ENCODE results near the gene FOXP4.

FOXP4 gene

DNA sequence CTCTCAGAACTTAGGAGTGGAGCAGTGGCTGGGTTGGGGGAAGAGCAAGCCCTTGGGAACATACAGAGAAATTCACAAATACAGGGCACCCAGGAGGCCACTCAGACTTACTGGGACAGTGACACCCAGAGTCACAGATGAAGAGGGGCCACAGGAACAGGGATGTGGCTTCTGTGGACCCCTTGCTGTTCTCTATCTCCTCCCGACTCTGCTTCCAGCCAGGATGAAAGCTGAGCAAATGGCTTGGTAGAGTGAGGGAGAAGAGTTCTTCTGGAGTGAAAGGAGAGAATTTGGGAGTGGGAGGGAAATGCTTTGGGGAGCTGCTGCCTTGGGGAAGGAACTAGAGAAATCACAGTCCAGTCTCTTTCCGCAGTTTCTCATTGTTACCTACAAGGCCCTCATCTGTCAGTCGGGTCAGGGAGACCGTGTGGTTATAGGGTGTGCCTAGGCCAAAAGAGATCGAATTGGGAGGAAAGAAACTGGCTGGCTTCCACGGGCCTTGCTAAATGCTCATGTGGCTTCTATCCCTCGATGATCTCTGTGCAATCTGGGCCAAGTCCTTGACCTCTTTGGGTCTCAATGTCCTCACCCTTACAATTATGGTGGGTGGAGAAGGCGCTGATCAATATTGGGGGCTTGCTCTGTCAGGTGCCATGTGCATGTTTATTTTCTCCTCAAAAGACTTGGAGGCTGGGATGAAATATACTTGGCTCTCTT lies 17.0 kb downstream of the FOXP4 start:
- no peak for DNase-seq (ENCODE audit: low spot score)

DNA sequence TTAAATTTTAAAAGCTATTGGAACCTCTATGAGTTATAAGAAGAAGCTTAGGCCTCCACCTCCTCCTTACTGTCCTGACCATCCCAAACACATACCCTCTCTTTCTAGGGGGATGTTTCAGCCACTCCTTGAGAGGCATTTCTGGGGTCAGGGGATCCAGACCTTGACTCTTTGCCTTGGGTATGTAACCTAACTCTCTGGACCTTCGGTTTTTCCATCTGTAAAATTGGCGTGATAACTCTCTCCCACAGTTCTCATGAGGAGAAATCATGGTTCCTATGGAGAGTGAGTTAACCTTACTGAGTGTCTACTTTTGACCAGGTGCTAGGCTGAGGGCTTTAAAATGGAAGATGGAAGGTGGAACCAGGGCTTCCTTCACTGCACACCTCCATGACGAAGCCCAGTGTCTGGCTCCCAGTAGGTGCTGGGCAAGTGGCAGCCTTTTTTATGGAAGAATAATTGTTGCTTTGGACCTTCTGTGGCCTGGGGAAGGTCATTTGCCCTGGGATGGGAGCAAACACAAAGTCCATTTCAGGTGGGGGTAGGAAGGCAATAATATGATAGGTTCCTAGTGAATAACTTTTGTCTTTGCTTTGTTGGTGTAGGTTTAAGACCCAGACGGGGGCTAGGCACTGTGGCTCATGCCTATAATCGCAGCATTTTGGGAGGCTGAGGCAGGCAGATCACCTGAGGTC lies 18.4 kb downstream of the FOXP4 start:
- no peak for DNase-seq (ENCODE audit: low spot score)

GRCh38 chr6:41565701-41566100 lies 19.5 kb downstream of the FOXP4 start:
- no peak for DNase-seq (ENCODE audit: low spot score)

GRCh38 chr6:41566961-41567360 lies 20.8 kb downstream of the FOXP4 start:
- DNase-seq (ENCODE audit: low spot score), result no peak

GRCh38 chr6:41567684-41568083 lies 21.5 kb downstream of the FOXP4 start:
- DNase-seq (ENCODE audit: low spot score), result no peak

GRCh38 chr6:41568202-41568584 lies 22.0 kb downstream of the FOXP4 start:
- DNase-seq (ENCODE audit: low spot score), result no peak

DNA sequence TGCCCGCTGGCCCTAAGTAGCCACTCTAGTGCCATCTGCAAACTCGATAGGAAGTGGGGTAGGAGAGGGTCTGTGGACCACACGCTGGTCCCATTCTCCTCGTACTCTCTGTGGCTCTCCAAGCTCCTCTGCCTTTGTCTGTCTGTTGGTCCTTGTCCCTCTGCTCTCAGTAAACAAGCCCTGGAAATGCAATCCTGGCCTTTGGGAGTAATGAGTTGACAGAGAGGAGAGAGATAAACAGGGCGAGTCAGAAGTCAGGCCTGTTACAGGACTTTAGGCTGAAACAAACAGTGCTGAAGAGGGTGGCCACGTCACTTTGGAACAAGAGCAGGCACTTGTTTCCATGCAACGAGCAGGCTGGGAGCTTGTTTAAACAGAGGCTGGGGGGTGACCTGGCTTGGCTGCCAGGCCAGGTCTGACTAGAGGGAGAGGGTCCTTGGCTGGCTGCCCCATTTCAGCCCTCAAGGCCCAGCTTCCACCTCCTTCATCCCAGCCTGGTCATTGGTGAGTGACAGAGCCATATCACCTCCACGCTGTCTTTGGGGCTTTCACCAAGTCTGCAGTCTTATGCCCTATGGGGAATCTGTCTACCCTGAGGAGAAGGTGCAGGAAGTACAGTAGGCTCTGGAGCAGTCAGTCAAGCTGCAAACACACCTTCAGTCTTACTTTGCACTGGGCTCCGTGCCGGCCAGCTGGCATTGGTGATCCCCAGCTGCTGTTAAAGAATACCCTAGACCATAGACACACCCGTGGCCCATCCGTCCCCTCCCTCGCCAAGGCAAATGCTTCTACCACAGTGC lies 22.6 kb downstream of the FOXP4 start:
- DNase-seq (ENCODE audit: low spot score), result no peak

DNA sequence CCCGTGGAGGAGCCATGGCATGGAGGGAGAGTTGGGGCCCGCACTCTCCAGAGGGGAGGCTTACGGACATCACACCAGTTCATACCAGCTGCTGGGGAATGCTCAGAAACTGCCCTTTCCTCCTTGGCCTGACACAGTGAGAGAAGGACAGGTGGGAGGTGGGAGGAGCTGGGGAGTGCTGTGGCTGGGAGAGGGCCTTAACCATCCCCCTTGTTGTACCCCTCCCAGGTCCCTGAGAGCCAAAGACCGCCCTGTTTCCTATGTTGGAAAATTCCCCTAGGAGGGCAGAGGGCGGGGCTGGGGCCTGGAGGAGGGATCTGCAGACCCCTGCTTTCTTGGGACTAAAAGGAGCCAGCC lies 24.1 kb downstream of the FOXP4 start:
- no peak for DNase-seq (ENCODE audit: low spot score)

DNA sequence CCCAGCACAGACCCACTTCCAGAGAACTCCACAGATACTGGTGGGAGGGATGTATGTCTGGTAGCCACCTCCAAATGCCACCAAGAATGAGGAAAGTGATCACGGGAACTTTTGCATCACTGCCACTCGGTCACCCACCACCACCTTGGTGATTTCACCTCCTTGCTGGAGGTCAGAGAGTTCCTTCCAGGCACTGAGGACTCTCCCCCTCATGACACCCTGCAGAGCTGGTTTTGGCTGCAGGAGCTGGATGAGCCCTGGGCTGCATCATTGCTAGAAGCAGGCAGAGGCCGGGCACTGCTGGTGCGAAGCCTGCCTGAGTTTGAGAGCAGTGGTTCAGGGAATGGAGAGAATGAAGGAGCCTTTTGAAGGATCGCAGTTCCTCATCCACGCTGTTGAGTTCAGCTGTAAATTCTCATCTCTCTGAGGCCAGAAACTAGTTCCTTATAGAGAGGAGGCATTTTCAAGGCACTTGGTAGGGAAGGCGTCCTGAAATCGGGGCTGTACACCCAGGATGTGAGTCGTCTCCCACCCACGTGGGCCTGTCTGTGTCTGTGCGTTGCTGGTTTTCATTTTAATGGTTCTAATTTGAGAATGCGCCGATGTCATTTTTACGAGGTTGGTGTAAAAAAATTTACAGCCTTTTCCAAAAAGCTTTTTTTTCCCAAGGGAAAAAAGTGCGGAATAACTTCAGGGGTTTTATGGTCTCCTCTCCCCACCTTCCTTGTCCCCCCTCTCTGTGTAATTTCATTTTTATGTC lies 25.0 kb downstream of the FOXP4 start:
- no peak for DNase-seq (ENCODE audit: low spot score)

GRCh38 chr6:41572613-41573012 lies 26.4 kb downstream of the FOXP4 start:
- DNase-seq (ENCODE audit: low spot score), result no peak

DNA sequence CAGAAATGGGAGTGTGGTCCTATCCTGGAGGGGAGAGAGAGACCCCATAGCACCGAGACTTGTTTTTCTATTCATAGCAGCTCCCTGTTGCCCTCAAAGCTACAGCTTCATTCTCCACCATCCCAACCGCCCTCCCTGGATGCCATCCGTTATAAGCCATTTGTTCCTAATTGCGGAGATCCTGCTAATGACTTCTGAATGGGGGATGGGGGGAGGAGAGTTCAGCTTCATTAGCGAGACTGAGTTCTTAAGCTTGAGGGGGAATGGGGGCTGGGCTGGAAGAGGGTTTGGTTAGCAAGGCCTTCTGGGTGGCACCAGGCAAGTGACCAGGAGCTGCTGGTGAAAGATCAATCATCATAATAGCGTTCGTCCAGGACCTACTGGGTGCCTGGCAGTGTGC lies 27.1 kb downstream of the FOXP4 start:
- DNase-seq (ENCODE audit: low spot score), result no peak

DNA sequence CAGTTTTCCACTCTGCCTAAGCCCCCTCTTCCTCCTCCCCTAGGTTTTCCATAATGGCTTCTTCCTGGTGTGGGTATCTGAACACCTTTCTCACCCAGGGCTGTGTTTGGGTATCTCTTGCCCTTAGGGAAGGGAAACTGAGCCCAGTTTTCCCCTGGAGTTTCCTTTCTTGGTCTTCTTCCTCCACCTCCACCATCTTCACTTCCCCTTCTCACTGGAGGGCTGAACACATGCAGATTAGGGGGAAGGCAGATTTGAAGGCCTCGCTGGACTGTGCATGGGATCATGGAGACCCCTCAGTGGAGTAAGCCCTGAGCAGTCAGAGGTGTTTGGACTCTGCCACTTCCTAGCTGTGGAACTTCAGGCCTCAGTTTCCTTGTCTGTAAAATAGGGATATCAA lies 27.8 kb downstream of the FOXP4 start:
- no peak for DNase-seq (ENCODE audit: low spot score)

DNA sequence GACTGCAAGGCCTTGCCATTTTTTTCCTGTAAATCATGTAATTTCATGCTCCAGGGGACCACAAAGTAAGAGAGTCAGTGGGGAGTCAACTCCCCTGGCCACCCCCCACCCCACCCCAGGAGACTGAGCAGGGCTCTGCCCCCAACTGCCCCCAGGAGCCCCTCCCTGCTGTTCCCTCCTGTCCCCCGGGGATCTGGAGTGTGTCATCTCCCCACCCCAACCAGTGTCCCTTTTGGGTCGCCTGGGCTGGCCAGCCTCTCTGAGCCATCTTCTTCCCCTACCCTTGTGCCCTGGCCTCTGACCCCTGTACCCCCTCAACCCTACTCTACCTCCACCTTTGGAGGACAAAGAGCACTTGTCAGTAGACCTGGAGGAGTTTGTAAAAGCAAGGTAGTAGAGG lies 29.4 kb downstream of the FOXP4 start:
- no peak for DNase-seq (ENCODE audit: low spot score)

DNA sequence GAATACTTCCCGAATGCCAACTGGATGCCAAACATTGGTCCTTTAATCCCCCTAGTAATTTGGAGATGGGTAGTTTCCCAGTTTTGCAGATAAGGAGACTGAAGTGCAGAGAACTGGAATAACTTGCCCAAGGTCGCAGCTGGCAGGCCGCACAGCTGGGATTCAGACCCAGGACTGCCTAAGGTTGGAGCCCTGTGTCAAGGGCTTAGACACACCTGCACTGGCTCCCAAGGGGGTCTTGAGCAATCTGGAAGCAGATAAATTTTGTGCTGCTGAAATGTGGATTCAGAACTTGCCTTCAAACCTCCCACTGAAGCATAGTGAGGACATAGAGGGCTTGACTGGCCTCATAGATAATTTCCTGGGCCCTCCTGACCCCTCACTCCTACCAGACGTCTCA lies 30.5 kb downstream of the FOXP4 start:
- DNase-seq (ENCODE audit: low spot score), result no peak

DNA sequence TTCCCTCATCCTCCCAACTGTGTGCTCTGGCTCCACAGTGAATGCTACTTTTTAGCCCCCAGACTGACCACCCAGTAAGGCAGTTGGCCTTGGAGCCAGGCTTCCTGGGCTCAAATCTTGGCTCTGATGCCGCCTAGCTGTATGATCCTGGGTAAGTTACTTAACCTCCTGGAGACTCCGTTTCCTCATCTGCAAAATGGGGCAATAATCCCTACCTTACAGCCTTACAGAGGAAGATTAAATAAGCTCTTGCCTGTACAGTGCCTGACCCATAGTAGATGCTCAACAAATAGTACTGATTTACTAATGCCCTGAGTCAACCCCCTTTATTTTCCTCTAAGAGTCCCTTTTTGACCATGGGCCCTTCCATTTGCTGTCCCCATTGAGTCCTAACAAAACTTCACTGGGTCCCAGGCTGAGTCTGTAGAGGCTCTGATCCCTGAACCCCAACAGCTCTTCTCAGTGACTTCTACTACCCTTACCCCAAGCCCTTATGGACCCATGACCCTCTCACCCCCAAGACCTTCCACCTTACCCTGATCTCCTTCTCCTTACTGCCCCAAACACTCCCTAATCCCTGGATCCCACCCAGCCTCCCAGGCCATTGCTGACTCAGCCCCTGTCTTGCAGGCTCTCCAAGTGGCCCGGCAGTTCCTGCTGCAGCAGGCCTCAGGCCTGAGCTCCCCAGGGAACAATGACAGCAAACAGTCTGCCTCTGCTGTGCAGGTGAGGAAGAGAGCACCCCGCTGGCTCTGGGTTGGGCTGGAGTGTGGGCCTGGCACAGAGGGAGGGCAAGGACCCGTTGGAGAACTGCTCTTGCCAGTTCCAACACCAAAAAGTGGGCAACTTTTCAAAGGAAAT lies 31.4 kb downstream of the FOXP4 start:
- peak; percentile 65 for DNase-seq (ENCODE audit: low spot score)

DNA sequence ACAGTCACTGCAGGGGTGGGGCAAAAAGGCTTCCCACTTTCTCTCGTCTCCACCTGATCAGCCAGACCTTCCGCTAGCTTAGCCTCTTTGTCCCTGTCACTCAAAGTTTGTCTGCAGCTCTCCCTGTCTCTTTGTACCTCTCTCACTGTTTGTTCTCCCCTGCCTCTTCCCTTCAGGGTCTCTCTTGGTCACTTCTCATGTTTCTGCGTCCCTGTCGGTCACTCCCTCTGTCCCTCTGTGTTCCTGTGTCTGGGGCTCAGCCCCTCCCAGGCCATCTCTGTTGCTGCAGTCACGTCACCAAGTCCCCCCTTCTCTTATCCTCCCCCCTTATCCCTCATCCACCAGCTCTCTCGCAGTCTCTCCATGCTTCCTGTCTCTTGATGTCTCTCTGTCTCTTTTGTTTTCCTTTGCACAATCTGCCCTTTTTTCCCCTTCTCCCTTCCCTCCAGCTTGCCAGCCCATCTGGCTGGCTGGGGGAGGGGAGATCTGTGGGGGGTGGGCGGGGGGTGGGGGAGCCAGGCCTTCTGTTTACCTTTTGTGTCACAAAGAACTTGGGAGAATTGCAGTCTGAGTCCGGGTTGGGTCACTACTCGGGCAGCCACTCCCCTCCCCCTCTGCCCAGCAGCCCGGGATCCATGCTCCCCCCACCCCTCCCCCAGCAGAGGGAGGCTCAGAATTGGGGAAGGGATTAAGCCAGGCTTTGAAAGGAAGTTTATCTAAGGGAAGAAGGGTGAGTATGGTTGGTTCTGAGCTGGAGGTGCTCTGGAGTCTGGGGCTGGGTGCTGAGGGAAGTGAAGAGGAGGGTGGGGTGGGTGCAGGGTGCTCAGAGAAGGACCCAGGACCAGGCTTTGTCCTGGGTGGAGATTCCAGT lies 32.3 kb downstream of the FOXP4 start:
- no peak for DNase-seq (ENCODE audit: low spot score)

DNA sequence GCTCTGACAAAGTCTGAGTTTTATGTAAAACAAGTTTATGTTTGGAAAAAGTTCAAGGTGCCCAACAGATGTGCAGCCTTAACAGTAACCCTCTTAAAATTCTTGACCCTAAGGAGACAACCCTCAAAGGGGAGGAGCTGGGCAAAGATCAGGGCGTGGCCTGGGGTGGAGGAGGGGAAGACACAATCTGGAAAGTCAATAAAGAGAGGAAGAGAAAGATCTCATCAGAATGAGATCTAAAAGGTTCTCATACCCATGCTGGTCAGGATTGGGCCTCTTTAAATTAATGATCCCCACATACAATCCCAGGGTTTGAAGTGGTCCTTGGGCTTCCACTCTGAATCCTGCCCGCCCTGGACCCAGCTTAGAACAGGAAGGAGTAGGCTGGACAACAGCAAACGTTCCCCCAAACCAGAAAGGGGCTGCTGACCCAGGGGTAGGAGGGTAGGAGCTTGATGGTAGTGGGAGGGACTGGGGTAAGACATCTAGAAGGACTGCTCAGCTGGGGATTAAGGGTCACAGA lies 33.0 kb downstream of the FOXP4 start:
- DNase-seq (ENCODE audit: low spot score), result no peak

- DNase-seq (ENCODE audit: low spot score), result no peak
These were observed 34.5 kb downstream of the FOXP4 start for GRCh38 chr6:41580690-41581089.

GRCh38 chr6:41581381-41581991 lies 35.3 kb downstream of the FOXP4 start:
- DNase-seq (ENCODE audit: low spot score), result peak; percentile 87

GRCh38 chr6:41582540-41582939 lies 36.4 kb downstream of the FOXP4 start:
- no peak for DNase-seq (ENCODE audit: low spot score)

Data from AG20443 (cell line).